ENCODE measurements around the gene NCF2. TPM values are rescaled to one million over a fixed set of nuclear protein-coding genes. Genes with fewer than 3 reads are reported as not detected.
A peak's percentile ranks its signal among the peaks of the same experiment; 100 is the strongest.

The NCF2 gene
- total and polyA plus RNA-seq, 2 donors (not counting 3 experiments of a cell fraction or from before 2014, with no cell fraction given) = 0.03 TPM; not detected in 1

DNA sequence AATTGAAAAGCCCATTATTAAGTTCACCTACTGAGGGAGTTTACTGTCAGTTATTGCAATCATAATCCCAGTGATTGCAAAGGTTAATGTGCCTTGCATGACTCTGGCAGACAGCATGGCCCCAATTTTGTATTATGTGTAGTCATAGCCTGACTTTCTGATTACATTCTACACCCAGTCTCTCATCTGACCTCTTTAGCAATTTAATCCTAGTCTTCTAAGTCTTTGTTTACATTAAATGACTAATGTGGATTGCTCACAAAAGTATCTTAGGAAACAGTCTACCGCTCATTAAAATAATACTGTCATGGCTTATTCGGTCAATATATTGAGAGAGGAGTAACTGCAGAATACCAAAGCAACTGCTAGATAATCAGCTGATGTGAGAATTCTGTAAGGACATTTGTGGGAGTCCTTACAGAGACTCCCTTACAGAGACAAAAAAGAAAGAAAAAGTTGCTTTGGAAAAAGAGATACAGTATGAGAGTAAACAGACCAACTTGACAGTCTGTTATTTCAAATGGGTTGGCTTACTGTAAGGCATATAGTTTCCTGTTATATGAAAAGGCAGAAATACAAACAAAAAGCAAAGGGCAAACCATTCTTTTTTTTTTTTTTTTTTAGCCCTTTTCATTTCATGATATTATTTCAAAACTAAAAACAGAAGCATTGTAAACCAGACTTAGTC, 75.1 kb downstream of the NCF2 start:
- Histone ChIP-seq H3K9me1 (replicated peaks; ENCODE audit: control insufficient read depth, extremely low read depth, insufficient read depth, low read length) (no peaks in the 10 kb centered on the region), H3K4me2 (ENCODE audit: insufficient read depth, low read length) (peak overlapping the region; percentile 47), H3K4me1 (ENCODE audit: control insufficient read depth, extremely low read depth, insufficient read depth, low read length) (peaks cover 34% of the 10 kb centered on the region), H3K4me3 (replicated peaks in 1 of 3; ENCODE audit: insufficient read depth in 1 of 3, low read depth in 1 of 3, low read length in 3 of 3) (no peak overlapping the region), H2AFZ (ENCODE audit: low read depth, low read length) (no peak overlapping the region), H3K36me3 (ENCODE audit: control insufficient read depth in 2 of 2, extremely low read depth in 1 of 2, insufficient read depth in 2 of 2, low read length in 2 of 2) (peaks cover 0 to 5% of the 10 kb centered on the region in 2 experiments), H3K27me3 (ENCODE audit: control insufficient read depth in 2 of 2, insufficient read depth in 2 of 2, low read length in 2 of 2) (no peaks in the 10 kb centered on the region), H3K9ac (replicated peaks; ENCODE audit: extremely low read depth, insufficient read depth, low read length) (no peak overlapping the region), H4K20me1 (replicated peaks; ENCODE audit: control insufficient read depth, extremely low read depth, insufficient read depth, low read length) (peaks cover 2% of the 10 kb centered on the region), H3K79me2 (ENCODE audit: control insufficient read depth, insufficient read depth, low read length) (peaks cover 17% of the 10 kb centered on the region), H3K9me3 (replicated peaks; ENCODE audit: control insufficient read depth, insufficient read depth, low read length) (no peaks in the 10 kb centered on the region), H3K27ac (ENCODE audit: insufficient read depth, low read depth, low read length) (peak overlapping the region; percentile 65)
- intact Hi-C loops (cut with micrococcal nuclease) = loop anchor here (1.0 kb wide), 1 partner anchor 43 kb away; the partner anchor contains the start of gene SMG7
- FAIRE-seq (peak; percentile 72), DNase-seq (ENCODE audit: low read depth, low spot score) (peak; percentile 78)
- dilution Hi-C loops (cut with MboI; ENCODE audit: extremely low pct_ligation_motif_present, low sequenced_read_pairs) = no loop called here
- ChIA-PET POLR2A (interaction anchor here (0.5 kb wide), 1 partner anchor 574 kb away, joined by 7 read pairs; no protein-coding TSS in a partner anchor), CTCF (interaction anchor here (0.5 to 0.9 kb wide), 2 partner anchors 15 to 64 kb away, joined by 3 read pairs; no protein-coding TSS in a partner anchor)
- TF ChIP-seq FOS (IDR thresholded peaks at IDR 0.05; ENCODE audit: borderline replicate concordance, insufficient read depth, low read length) (peak; percentile 65), GATA2 (IDR thresholded peaks at IDR 0.05; ENCODE audit: insufficient read depth, insufficient read length, low read depth, low read length) (peak; percentile 52), EZH2 (IDR thresholded peaks at IDR 0.05; ENCODE audit: borderline replicate concordance, low read depth, low read length, severe bottlenecking) (no peak), JUN (IDR thresholded peaks at IDR 0.05; ENCODE audit: borderline replicate concordance, insufficient read depth, insufficient read length, low read depth) (peak; percentile 53)
- no TSS peak for BruUV-seq (replicated peaks)

DNA sequence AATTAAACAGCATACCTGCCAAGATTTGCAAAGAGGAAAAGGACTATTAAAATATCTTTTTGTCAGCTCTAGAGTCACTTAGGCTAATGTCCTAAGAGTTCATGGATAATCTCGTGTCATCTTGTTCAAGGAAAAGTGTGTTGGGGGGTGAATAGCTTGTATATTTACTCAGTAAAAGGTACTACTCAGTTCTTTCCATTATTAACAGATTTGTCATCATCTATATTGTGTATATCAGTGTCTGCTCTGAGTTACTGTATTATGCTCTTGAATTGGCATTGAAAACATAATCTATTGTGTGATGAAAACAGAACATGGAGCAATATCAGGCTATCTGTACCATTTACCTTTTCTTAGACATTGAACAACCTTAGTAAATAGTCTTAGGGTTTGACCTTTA, 76.0 kb downstream of the NCF2 start:
- ChIA-PET CTCF (interaction anchor here (0.5 to 0.9 kb wide), 2 partner anchors 16 to 65 kb away, joined by 3 read pairs; no protein-coding TSS in a partner anchor), POLR2A (no interaction called here)
- peaks cover 21% of the 10 kb centered on the region for H3K79me2 ChIP-seq (ENCODE audit: control insufficient read depth, insufficient read depth, low read length)
- dilution Hi-C loops (cut with MboI; ENCODE audit: extremely low pct_ligation_motif_present, low sequenced_read_pairs) = no loop called here
- DNase-seq (ENCODE audit: low read depth, low spot score) (peak; percentile 5), FAIRE-seq (no peak)
- H3K9me1 ChIP-seq (replicated peaks; ENCODE audit: control insufficient read depth, extremely low read depth, insufficient read depth, low read length) = no peaks in the 10 kb centered on the region
- H3K9ac ChIP-seq (replicated peaks; ENCODE audit: extremely low read depth, insufficient read depth, low read length) = no peak overlapping the region
- no peak overlapping the region for H3K4me3 ChIP-seq (replicated peaks in 1 of 3; ENCODE audit: insufficient read depth in 1 of 3, low read depth in 1 of 3, low read length in 3 of 3)
- no peaks in the 10 kb centered on the region for H3K27me3 ChIP-seq (ENCODE audit: control insufficient read depth in 2 of 2, insufficient read depth in 2 of 2, low read length in 2 of 2)
- peaks cover 0 to 5% of the 10 kb centered on the region in 2 experiments for H3K36me3 ChIP-seq (ENCODE audit: control insufficient read depth in 2 of 2, extremely low read depth in 1 of 2, insufficient read depth in 2 of 2, low read length in 2 of 2)
- H2AFZ ChIP-seq (ENCODE audit: low read depth, low read length) = no peak overlapping the region
- BruUV-seq (replicated peaks) = no TSS peak
- no peaks in the 10 kb centered on the region for H3K9me3 ChIP-seq (replicated peaks; ENCODE audit: control insufficient read depth, insufficient read depth, low read length)
- peaks cover 27% of the 10 kb centered on the region for H3K4me1 ChIP-seq (ENCODE audit: control insufficient read depth, extremely low read depth, insufficient read depth, low read length)
- TF ChIP-seq EZH2 (IDR thresholded peaks at IDR 0.05; ENCODE audit: borderline replicate concordance, low read depth, low read length, severe bottlenecking) (no peak), POLR2A (IDR thresholded peaks at IDR 0.05; ENCODE audit: low read depth, low read length) (no peak), POLR2AphosphoS5 (IDR thresholded peaks at IDR 0.05; ENCODE audit: insufficient read depth, low read depth, low read length) (no peak), MYC (IDR thresholded peaks at IDR 0.05; ENCODE audit: low read depth, low read length) (no peak), FOS (IDR thresholded peaks at IDR 0.05; ENCODE audit: borderline replicate concordance, insufficient read depth, low read length) (no peak), GATA2 (IDR thresholded peaks at IDR 0.05; ENCODE audit: insufficient read depth, insufficient read length, low read depth, low read length) (no peak), JUN (IDR thresholded peaks at IDR 0.05; ENCODE audit: borderline replicate concordance, insufficient read depth, insufficient read length, low read depth) (no peak)
- TF ChIP-seq, protein P1, sequence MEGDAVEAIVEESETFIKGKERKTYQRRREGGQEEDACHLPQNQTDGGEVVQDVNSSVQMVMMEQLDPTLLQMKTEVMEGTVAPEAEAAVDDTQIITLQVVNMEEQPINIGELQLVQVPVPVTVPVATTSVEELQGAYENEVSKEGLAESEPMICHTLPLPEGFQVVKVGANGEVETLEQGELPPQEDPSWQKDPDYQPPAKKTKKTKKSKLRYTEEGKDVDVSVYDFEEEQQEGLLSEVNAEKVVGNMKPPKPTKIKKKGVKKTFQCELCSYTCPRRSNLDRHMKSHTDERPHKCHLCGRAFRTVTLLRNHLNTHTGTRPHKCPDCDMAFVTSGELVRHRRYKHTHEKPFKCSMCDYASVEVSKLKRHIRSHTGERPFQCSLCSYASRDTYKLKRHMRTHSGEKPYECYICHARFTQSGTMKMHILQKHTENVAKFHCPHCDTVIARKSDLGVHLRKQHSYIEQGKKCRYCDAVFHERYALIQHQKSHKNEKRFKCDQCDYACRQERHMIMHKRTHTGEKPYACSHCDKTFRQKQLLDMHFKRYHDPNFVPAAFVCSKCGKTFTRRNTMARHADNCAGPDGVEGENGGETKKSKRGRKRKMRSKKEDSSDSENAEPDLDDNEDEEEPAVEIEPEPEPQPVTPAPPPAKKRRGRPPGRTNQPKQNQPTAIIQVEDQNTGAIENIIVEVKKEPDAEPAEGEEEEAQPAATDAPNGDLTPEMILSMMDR (IDR thresholded peaks at IDR 0.05; ENCODE audit: extremely low read depth in 1 of 2, insufficient read depth in 1 of 2, low read depth in 1 of 2, low read length in 2 of 2) = no peak
- TF ChIP-seq, protein P2, sequence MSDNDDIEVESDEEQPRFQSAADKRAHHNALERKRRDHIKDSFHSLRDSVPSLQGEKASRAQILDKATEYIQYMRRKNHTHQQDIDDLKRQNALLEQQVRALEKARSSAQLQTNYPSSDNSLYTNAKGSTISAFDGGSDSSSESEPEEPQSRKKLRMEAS (IDR thresholded peaks at IDR 0.05; ENCODE audit: insufficient read depth, insufficient read length) = no peak
- peaks cover 2% of the 10 kb centered on the region for H4K20me1 ChIP-seq (replicated peaks; ENCODE audit: control insufficient read depth, extremely low read depth, insufficient read depth, low read length)
- H3K4me2 ChIP-seq (ENCODE audit: insufficient read depth, low read length) = peak overlapping the region; percentile 47
- intact Hi-C loops (cut with micrococcal nuclease) = no loop called here
- peak overlapping the region; percentile 65 for H3K27ac ChIP-seq (ENCODE audit: insufficient read depth, low read depth, low read length)

Measured in endothelial cell of umbilical vein (primary cell).